NCI-H146 treated with DMSO at 0.1 percent for 48 hours (cell line): ENCODE results near the gene TFF1.

Source experiments
- DNase-seq: peaks from one replicate; lab custom pipeline; 2025; ENCODE audit not compliant: unreplicated experiment; lab: John Stamatoyannopoulos, UW

TFF1 gene

DNA sequence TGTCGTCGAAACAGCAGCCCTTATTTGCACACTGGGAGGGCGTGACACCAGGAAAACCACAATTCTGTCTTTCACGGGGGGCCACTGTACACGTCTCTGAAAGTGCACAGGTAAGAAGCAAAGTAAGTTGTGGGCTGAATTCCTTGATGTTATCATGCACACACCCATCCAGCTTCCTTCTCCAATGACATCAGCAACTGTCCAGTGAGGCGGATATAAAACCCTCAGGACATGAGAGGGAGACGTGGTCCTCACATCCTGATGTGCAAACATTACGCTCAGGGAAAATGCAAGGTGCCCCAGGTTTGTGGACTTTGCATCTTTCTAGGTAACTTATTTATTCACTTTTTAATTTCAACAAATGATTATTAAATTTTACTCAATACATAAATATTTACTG lies 3.0 kb downstream of the TFF1 start:
- no peak for DNase-seq

DNA sequence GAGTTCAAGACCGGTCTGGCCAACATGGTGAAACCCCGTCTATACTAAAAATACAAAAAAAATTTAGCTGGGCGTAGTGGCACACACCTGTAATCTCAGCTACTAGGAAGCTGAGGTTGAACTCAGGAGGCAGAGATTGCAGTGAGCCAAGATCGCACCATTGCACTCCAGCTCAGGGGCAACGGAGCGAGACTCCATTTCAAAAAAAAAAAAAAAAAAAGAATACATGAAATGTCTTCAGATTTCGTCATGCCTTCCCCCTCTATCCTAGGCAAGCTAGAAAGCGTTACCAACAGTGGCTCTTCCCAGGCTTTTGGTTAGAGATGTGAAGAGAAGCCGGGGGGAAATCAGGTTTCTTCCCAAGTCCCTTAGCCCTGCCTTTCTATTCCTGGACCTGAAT lies 3.6 kb downstream of the TFF1 start:
- DNase-seq, result no peak

DNA sequence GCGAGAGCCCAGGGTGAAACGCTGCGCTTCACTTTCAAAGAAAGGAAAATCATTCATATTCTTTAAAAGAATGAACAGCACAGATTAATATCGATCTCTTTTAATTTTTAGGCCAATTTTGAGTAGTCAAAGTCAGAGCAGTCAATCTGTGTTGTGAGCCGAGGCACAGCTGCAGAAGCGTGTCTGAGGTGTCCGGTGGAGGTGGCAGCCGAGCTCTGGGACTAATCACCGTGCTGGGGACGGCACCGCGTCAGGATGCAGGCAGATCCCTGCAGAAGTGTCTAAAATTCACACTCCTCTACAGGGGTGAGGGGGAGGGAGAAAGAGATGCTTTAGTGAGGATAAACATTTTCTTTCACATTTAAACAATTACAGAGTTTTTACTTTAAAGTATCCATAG lies 4.1 kb downstream of the TFF1 start:
- DNase-seq, result no peak

DNA sequence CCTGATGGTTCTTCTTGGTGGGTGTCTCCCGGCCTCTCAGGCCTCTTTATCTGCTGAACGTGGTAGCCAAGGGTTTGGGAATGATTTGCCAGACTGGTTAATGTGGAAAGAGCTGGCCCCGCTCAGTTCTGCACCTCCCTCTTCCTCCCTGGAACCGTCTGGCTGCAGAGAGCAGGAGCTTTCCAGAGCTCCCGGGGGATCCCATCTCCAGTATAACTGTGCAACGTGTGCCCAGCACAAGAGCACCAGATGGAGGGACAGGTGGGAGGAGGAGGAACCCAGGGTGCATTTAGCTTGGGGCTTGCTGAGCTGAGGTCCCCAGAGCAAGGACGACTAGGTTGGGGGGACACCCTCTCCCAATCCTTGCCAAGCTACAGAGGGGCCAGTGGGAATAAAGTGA lies 5.0 kb downstream of the TFF1 start:
- DNase-seq, result no peak

DNA sequence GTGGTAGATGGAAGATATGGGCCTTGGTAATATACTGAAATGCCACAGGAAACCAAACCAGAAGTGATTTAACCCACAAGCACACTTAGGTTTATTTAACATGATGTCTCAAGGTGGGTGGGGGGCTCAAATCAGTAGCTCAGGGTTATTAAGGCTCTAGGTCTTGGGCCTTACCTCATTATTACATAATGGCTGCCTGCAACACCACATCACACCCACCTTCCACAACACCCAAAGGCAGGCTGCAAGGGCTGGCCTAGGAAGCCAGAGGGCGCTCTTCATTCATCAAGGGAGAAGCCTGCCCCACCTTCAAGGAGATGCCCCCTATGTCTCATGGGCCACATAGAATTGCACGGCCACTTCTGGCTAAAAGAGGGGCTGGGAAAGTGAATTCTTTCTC lies 6.0 kb downstream of the TFF1 start:
- no peak for DNase-seq

DNA sequence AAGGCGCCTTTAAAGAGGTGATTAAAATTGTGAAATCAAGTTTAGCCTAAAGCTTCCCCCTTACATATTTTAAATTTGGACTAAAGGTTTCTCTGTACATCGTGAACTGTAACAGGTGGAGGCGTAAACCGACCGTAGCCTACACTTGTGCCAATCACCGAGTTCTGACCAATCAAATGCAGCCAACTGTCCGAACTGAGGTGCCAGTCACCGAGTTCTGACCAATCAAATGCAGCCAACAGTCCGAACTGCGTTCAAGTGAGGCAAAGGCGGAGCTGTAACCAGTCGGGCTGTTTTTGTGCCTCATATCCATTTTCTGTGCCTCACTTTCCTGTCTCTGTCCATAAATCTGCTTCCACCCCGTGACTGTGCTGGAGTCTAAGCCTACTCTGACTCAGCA lies 7.4 kb downstream of the TFF1 start:
- DNase-seq, result no peak

DNA sequence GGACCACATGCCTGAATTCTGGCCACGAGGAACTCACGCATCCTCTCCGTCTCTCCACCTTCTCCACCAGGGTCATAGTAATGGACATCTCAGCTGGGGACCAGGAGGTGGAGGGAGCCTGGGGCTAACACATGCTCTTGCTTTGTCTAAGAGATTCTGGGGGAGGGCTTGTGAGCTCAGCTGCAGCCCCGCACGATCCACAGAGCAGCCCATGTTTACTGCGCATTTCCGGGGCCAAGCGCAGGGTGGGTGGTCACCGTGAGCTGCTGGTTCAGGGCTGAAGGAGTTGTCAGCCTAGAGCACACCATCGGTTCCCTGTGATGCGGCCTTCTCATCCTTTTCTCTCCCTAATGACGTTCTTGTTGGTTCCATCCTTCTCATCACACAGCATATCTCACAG lies 8.1 kb downstream of the TFF1 start:
- DNase-seq, result no peak

DNA sequence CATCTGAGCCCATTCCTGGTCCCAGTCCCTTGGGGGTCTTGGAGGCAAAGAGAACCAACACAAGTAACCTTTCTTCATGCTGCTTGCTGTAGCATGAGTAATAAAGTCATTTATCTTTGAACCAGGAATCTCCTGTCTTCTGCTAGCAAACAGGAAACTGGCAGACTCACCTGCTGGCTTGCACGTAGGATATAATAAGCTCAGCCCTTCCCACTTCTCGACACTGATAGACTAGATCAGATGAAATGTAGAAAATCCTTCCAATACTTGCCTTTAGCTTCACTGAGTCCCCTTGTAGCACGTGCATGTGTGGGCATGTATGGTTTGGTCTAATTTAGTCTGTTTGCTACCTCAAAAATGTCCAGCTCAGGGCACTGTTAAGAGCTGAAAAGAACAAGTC lies 9.0 kb downstream of the TFF1 start:
- no peak for DNase-seq

DNA sequence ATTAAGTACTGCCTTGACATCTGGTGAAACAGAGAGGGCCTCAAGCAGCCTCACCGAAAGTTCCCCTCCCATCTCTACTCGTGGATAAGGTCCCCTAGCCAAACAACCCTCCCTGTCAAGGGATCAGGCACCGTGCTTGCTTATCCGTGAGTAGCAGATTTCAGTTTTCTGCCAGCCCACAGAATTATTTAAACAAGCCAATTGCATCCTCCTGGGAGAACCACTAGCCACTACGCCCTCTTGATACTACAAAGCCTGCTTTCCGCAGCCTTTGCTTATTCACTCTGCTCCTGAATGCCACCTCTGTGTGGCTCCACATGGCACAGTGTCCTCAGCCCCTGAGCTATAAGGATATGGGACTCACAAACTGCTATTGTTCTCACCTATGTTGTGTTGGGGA lies 9.7 kb downstream of the TFF1 start:
- DNase-seq, result no peak

DNA sequence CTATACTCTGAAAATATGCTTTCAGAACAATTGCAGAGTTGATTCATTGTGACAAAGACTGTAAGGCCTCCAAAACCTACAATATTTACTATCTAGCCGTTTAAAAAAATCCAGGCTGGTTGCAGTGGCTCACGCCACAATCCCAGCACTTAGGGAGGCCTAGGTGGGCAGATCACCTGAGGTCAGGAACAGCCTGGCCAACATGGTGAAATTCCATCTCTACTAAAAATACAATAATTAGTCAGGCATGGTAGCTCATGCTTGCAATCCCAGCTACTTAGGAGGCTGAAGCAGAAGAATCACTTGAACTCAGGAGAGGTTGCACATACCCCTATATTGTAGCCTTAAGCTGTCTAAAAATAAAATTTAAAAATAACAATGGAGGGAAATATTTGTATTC lies 10.3 kb downstream of the TFF1 start:
- DNase-seq, result no peak

DNA sequence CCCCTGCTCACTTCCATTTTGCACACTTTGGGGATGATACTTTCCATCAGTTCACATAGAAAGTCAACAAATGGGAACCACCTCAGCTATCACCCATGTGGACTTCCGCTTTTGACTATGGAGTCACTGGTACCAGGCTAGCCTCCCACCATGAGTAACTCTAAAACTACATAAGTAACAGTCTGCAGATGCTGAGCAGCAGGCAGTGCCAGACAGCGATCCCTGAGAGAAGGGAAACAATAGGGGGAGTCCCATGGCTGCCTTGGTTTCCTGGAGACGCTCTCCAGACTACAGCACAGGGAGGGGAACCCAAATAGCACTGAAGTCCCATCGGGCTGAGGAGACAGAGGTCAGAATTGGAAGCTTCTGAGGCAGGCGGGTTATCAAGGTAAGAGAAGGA lies 12.7 kb downstream of the TFF1 start:
- no peak for DNase-seq

DNA sequence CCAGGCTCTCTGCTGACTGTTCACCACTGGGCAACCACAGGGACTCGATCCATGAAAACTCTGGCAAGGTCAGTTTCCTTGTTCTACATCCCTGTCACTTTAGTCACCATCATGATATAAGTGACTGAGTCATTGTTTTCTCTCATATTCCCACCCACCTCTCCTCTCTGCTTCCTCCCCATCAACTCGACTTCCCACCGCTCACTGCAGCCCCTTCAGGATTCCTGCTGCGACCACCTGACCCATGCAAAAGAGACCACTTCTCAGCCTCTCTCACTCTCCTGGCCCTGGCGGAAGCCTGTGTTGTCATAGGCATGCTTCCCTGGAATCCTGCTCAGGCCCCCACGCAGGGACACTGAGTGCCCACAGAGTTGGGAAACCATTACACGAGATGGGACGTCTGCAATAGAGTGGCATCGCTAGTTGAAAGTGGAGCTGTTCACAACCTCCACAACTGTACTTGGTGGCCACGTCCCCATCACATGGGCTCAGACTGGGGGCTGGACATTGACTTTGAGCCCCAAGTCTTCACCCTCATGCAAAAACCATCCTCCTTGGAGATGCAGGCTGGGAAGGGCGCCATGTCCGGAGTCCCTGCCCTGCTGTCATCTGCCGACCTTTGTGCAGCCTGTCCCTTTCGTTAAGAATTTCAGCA lies 13.8 kb downstream of the TFF1 start:
- no peak for DNase-seq

DNA sequence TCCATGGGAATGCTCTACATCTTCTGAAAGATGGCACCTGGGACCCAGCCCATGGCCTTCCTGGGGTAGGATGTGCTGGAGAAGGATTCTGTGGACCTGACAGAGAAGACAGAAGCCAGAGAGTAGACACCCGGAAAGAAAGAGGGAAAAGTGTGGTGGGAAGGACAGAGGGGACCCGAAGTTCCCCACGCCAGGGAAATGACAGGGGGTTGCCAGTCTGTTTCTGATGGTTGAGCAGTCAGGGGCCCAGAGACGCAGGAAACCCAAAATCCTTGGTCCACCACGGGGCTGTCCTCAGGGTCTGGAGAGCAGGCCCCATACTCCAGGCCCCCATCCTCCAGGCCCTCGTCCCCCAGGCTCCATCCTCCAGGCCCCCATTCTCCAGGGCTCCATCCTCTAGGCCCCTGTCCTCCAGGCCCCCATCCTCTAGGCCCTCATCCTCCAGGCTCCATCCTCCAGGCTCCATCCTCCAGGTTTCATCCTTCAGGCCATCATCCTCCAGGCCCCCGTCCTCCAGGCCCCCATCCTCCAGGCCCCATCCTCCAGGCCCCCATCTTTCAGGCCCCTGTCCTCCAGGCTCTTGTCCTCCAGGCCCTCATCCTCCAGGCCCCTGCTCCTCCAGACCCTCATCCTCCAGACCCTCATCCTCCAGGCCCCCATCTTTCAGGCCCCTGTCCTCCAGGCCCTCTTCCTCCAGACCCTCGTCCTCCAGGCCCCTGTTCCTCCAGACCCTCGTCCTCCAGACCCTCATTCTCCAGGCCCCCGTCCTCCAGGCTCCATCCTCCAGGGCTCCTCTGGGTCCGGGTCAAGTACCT lies 14.5 kb downstream of the TFF1 start:
- DNase-seq, result no peak

DNA sequence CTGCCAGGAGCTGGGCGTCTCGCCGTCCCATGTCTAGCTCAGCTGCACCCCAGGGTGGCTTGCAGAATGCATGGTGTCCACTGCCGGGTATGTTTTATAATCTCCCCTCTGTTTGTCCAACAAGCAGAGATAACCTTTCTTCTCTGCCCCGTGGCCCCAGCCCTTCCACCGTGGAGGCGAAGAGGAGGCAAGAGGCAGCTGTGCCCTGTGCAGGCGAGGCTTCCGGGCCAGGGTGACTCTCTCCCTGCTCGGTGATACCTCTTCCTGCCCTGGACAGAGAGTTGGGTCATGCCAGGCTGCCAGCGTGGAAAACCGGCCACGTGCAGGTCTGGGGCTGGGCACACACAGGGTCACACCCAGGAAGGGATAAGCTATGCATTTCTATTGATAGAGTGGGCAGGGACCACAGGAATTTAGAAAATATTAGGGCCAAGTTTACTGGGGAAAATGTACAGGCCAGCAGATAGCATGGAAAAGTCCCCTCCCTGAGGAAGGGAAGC lies 15.4 kb downstream of the TFF1 start, which contains the start of gene TFF2:
Gene TFF2, minus strand, starts transcription at position 68 of the 500 bp plus-strand sequence. Its CDS starts 37 bp downstream, at position 31.
- DNase-seq, result no peak

DNA sequence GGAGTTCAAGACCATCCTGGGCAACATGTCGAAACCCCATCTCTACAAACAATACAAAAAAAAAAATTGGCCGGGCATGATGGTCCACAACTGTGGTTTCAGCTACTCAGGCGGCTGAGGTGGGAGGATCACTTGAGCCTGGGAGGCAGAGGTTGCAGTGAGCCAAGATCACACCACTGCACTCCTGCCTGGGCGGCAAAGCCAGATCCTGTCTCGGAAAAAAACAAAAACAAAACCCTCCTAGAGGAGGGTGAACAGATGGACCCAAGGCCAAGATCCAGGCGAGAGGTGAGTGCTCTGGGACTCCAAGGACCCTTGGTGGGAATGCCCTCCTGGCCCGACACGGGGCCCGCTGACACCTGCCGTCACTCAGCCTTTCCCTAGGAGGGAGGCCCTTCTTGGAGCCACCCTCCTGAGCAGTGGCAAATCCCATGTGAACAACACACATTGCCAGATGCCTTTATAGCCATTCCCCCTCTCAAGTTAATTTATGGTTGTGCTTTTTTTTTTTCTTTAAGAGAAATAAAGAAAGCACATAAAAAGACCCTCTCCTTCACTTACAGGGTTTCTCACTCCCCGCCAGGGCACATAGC lies 15.9 kb downstream of the TFF1 start:
- no peak for DNase-seq

DNA sequence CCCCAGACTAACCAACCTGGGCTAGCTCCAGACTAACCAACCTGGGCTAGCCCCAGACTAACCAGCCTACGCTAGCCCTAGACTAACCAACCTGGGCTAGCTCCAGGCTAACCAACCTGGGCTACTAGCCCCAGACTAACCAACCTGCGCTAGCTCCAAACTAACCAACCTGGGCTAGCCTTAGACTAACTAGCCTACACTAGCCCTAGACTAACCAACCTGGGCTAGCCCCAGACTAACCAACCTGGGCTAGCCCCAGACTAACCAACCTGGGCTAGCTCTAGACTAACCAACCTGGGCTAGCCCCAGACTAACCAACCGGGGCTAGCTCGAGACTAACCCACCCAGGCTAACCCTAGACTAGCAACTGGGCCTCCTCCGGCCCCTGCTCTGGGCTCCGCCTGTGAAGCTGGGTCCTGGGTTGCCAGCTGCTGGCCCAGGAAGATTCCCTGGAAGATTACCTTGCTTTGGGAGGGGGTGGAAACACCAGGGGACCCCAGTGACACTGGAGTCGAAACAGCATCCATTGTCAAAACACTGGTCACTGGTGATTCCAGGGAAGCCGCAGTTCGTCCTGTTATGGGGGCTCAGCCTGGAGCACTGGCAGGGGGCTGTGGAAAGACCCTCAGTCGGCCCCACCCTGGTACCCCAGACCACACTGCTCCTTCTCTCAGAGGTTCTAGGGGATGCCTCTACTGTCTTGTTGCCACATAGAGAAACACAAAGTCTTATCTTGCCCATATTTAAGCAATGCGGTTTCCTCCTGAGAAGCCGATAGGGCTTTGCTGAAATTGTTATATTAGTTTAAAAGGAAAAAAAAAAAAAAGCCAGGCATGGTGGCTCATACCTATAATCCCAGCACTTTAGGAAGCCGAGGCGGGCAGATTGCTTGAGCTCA lies 16.7 kb downstream of the TFF1 start:
- no peak for DNase-seq

DNA sequence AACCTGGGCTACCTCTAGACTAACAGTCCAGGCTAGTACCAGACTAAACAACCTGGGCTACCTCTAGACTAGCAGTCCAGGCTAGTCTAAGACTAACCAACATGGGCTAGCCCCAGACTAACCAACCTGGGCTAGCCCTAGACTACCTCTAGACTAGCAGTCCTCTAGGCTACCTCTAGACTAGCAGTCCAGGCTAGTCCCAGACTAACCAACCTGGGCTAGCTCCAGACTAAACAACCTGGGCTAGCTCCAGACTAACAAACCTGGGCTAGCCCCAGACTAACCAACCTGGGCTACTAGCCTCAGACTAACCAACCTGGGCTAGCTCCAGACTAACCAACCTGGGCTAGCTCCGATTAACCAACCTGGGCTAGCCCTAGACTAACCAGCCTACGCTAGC lies 17.6 kb downstream of the TFF1 start:
- no peak for DNase-seq

DNA sequence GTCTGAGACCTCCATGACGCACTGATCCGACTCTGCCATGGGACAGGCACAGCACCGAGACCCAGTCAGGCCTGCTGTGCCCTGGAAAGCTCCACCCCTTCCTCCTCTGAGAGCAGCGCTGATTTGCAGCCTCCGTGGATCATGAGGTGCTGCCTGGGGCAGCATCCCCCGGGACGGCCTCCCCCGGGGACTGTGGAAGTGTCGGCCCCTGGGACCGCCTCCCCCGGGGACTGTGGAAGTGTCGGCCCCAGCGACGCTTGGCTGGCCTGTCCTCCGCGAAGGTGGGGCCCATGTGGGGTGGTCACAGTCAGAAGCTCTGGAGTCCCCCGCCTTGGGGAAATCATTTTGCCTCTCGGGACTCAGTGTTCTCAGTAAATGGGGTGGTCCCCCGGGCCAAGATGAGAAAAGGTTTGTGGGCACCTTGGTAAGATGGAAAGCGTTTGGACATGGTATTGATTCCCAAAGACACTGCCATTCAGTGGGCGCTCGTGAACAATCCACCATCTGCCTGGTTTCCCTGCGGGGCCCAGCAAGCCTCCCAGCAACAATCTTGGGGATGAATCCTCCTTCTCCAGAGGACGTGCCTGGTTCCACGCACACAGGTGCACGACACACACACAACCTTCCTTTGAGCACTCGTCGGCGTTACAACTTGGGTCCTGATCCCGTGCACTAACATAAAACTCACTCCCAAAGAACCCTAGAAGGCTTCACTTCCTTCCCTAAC lies 18.6 kb downstream of the TFF1 start:
- DNase-seq, result no peak

DNA sequence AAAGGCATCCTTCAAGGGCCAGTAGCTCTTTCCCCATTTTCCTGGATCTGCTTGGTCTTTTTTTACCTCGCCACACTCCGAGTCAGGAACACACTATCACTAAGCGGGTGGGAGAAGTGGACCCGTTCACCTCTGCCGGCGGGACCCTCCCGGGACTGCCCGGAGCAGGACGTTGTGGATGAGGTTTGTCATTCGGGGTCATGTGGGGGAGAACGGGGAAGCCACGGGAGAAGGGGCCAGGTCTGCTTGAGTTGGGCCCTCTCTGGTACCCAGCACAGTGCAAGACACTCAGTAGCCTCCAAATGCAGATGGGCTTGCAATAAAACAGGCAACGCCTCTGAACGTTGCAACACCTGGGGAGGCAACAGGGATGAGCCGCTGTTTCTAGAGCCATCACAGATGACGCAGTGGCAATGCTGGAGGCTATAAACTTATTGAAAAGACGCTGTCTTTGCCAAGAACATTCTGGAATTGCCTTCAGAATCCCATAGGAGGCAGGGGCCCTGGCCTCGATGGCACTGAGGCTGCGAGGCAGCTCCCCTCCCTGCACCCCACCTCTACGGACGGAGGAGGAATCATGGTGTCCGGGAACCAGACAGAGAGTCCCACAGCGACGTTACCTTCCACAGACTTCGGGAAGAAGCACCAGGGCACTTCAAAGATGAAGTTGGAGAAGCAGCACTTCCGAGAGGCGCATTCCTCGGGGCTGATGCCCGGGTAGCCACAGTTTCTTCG lies 19.3 kb downstream of the TFF1 start:
- DNase-seq, result no peak

DNA sequence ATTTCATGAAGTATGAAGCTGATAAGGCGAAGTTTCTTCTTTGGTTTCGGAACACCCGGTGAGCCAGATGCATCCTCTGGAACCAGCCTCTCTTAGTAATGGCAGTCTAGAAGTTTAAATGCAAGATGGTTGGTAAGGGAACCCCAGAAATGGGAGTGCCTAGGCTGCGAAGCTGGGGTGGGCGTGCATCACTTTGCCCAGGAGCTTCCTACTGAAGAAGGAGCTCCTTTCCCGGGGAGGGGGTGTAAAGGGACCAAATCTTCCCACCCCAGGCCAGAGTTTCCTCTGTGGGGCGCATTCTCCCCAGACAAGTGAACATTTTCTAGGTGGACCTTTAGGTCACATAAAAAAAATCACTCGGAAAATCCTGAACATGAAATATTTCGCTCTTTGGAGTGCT lies 19.9 kb downstream of the TFF1 start:
- no peak for DNase-seq
